LNCaP clone FGC (cell line): Measurements from ENCODE around the gene MAPK4.
A peak's percentile ranks its signal among the peaks of the same experiment; 100 is the strongest.
"Not testable (repeated sequence)": the region's sequence is repeated elsewhere in the genome, so short reads cannot be mapped to it uniquely, and the experiment has no call there.

Experiments used
- DNase-seq: peaks from one replicate; pipeline ENCODE4 v3.0.0-alpha.2; 2011; ENCODE audit warnings: low read depth
- H3K4me3 ChIP-seq: 2 replicates; pipeline ENCODE4 v1.5.1; 2011; ENCODE audit warnings: mild to moderate bottlenecking, low read depth, low read length, control low read depth
- TF ChIP-seq, protein P1 (sequence below): IDR thresholded peaks from 2 replicates; pipeline ENCODE4 v1.5.1; 2012; ENCODE audit warnings: mild to moderate bottlenecking; ENCODE audit not compliant: control insufficient read depth, insufficient read depth; ENCODE audit errors: extremely low read depth

Gene MAPK4

DNA sequence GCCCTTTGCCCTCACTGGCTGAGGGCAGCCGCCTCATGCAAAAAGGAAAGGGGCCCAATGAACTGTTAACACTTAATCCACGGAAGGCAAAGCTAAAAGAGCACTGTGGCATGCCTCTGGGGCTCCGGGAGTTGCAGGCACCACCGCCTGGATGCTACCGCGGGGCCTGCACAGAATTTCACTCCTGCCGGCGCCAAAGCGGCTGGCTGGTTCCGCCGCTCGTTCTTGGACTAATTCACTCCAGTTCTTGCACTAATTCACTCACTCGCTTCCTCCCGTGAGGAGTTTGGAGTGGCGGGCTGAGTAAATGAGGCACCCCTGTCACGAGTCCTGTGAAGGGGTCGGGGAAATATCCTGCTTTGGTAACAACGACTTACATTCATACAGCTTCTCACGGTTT is 14.0 kb upstream of the MAPK4 start:
- TF ChIP-seq, protein P1, sequence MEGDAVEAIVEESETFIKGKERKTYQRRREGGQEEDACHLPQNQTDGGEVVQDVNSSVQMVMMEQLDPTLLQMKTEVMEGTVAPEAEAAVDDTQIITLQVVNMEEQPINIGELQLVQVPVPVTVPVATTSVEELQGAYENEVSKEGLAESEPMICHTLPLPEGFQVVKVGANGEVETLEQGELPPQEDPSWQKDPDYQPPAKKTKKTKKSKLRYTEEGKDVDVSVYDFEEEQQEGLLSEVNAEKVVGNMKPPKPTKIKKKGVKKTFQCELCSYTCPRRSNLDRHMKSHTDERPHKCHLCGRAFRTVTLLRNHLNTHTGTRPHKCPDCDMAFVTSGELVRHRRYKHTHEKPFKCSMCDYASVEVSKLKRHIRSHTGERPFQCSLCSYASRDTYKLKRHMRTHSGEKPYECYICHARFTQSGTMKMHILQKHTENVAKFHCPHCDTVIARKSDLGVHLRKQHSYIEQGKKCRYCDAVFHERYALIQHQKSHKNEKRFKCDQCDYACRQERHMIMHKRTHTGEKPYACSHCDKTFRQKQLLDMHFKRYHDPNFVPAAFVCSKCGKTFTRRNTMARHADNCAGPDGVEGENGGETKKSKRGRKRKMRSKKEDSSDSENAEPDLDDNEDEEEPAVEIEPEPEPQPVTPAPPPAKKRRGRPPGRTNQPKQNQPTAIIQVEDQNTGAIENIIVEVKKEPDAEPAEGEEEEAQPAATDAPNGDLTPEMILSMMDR: no peak
- H3K4me3 ChIP-seq: no peak overlapping the region
- DNase-seq: no peak

DNA sequence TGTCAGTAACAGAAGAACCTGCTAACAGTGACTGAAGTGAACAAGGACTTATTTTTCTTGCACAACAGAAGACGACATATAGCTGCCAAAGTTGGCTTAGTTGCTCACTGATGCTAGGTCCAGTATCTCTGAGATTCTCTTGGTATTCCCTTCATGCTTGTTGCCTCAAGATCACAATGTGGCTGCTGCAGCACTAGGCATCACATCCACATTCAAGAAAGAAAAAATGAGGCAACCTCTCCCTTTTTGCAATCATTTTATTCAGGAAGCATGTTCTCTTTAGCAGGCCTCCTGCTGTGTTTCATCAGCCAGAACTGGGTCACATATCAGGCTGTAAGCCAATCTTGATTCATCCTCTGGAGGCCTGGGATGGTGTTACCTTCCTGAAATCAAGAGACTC is 11.7 kb upstream of the MAPK4 start:
- TF ChIP-seq, protein P1: no peak
- DNase-seq: no peak
- H3K4me3 ChIP-seq: no peak overlapping the region

DNA sequence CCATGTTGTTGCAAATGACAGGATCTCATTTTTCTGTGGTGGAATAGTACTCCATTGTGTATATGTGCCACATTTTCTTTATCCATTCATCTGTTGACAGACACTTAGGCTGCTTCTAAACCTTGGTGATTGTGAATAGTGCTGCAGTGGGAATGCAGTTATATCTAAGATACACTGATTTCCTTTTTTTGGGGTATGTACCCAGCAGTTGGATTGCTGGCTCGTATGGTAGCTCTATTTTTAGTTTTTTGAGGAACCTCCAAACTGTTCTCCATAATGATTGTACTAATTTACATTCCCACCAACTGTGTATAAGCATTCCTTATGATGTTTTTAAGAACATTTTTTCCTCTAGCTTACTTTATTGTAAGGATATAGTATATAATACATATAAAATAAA is 8.2 kb upstream of the MAPK4 start:
- not testable (repeated sequence) for DNase-seq, H3K4me3 ChIP-seq

DNA sequence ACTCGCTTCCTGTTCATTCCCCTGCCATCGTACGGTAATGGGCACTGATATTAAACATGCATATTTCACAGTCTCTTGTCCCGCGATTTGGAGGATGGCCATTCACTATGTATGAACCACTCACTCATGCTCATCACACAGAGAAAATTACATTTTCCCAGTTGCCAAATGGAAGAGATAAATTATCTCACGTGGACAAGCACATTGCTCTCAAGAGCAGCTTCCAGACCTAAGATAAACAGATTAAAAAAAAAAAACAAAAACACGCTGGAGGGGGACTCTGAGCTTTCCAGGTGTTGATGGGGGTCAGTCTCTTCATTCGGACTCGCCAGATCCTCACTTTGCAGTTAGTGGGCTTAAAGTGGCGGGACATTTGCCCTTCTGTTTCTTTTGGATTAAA is 1.7 kb upstream of the MAPK4 start:
- TF ChIP-seq, protein P1: no peak
- no peak for DNase-seq
- H3K4me3 ChIP-seq: no peak overlapping the region

DNA sequence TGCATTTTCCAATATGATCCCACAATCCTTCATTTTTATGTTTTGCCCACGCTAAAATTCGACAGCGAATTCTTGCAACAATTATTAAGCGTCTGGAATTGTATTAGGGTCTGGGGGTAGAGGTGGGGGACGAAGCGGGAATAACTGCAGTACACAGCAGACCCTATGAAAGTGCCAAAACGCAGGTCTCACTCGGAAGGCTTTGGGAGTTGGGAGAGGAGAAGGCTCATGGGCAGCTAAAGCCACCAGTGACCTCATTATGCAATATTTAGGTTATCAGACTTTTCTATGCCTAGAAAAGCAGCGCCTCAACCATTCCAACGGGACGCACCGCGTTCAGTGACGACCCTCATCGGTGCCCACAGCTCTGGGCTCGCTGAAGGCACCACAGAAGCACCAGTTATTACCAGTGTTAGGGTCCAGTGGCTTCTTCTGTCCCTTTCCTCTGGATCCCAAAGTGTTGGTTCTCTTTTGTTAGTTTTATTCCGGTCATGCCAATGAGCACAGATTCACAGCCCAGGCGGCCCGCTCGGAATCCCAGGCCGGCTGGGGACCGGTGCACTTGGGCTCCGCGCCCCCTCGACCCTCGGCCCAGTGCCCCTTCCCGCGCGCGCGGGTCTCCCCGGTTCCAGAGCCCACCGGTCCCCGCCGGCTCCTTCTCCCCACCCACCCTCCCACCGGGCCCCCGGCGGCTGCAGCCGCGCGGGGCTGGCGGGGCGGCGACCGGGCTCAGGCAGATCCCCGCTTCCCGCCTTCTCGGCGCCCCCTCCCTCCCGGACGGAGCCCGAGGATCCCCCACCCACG is 737 bp upstream of the MAPK4 start:
- peak overlapping the region; percentile 39 for H3K4me3 ChIP-seq
- DNase-seq: no peak
- TF ChIP-seq, protein P1: no peak

DNA sequence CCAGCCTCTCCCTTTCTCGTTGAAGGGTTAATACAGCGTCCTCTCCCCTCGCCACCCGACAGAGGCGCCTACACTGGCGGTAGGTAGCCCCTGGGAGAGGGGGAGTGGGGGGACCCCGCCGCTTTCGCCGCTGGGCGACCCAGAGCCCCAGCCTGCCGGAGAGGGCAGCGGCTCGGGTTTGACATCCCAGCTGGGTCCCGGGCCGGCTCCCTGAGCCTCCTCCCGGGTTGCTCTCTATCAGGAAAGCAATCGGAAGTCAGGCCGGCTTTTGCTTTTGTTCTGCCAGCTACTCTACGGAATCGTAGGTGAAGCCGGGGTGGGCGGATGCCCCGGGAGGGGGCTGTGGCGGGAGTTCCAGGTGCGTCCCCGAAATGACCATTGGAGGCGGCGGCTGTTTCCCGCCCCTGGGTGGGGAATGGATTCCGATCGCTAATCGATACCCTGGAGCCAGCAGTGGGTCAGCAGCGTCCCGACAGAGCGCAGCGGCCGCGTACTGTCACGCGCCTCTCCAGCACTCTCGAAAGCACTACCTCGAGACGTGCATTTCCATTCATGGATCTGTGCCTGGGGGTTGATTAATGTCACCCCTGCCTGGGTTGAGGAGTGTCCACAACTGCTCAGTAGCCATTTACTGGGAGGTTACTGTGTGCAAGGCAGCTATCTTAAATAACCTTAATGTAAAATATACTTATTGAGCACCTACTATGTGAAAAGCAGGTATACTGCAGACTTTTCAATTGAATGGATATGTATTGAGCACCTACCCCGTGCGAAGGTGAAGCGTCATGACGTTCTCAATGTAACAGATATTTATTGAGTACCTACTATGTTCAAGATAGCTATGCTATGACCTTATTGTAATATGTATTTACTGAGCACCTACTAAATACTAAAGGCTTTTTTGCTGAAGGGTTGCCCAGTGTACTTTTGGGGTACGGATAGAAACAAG is 1.1 kb downstream of the MAPK4 start:
- DNase-seq: no peak
- TF ChIP-seq, protein P1: no peak
- H3K4me3 ChIP-seq: peak overlapping the region; percentile 66

DNA sequence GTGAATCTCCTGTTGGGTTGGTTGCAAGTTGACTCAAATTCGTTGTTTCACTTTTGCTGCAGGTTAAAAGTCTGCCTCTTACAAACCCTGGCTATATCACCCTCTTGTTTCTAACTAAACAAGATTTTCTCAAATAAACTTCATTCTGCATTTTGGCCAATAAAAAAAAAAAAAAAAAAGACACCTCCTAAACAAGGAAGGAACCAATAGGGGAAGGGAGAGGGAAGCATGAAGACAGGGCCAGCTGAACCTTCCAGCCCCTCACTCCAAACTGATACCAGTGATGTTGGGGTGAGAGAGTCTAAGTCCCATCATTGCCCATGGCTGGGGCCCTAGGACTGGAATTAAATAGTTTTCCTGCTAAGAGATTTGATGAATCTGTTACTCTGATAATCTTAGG is 2.4 kb downstream of the MAPK4 start:
- not testable (repeated sequence) for DNase-seq, H3K4me3 ChIP-seq
